HG03575 (cell line): ENCODE data around the gene TPP2.

Experiments
- ATAC-seq: cut with Tn5 transposase; IDR thresholded peaks from one replicate; pipeline ENCODE4 v1.9.1; 2021; ENCODE audit not compliant: unreplicated experiment, insufficient number of reproducible peaks, low FRiP score; ENCODE audit errors: extremely low read depth

The TPP2 gene

DNA sequence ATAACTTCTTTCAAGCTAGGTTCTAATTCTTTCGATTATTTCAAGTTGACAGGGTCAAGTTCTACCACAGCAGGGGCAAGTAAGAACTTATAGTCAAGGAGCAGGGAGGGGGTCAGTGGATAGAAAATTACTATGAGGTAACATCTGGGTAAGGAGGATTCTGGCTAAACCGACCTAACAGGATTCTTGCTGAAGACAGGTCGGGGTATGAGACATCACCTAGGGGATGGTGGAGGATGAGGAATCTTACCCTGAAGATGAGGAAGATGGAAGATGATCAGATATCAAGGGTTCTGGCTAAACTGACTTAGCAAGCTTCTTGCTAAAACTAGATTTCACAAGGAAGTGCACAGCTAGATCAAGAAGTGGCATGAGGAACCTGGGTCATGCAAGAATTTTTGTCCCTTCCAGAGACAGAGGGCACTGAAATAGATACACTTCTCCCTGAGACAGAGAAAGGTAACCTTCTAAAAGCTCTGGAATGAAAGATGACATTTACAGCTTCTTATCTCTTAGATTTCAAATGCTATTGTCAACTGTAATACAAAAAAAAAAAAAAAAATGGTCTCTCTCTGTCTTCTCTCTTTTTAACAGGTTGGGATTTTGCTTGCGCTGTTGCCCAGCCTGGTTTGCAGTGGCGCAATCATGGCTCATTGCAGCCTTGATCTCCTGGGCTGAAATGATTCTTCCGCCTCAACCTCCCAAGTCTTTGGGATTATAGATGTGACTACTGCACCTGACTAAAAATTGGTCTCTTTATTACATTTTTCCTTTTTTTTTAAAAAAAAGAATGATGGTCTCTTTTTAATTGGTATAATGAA lies 107.7 kb downstream of the TPP2 start:
- no peak for ATAC-seq

DNA sequence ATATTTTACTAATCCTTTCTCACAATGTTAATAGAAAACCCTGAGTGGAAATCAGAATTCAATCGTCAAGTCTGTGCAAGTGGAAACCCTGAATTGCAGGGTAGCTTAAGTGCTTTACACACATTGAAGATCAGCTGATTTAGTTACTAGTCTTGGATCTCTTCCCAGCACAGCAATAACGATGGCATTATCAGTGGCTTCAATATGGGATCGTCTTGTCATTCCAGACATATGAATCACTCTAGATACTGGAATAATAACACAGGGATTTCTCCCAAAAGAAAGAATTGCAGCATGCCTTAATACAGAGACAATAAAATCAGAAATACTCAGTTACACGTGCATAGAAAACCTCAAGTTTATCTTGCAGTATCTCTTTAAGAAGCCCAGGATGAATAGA lies 110.7 kb downstream of the TPP2 start:
- ATAC-seq = no peak

GRCh38 chr13:102708211-102708610 lies 111.4 kb downstream of the TPP2 start:
- no peak for ATAC-seq

- ATAC-seq = no peak
Measured at GRCh38 chr13:102708991-102709390, 112.2 kb downstream of the TPP2 start.

DNA sequence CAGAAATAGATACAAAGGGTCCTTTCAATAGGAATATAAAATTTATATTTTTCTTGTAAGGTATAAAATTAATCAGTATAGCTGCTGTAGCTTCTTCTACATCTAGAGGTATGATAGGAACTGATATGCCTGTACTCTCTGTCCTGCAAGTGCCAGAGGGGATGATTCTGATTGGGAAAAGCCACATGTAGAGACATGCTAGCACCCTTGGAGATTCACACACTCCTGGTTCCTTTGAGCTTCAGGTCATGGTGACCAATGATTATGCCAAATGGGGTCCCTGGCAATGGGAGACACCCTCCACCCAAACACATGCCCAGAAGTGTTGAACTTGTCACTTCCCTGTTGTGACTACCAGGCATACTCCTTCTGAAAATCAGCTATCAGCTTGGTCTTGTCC lies 112.8 kb downstream of the TPP2 start:
- no peak for ATAC-seq

DNA sequence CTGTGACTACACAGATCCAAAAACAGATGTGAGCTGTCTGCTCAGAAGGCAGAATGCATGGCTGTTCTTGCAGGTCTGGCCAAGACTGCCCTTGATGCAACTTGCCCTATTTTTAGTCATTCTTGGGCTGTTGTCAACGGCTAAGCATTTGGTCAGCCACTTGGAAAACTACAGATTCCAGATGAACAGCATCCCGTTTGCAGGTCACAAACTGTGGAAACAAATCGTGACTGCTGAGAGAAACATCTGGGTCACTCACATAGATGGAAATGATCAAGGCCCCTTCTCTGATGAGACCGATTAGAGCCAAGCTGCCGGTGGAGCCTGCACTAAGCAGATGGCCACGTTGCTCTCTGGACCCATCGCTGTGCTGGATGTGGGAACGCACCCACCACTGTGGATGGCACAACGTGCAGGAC lies 113.5 kb downstream of the TPP2 start:
- ATAC-seq = no peak

DNA sequence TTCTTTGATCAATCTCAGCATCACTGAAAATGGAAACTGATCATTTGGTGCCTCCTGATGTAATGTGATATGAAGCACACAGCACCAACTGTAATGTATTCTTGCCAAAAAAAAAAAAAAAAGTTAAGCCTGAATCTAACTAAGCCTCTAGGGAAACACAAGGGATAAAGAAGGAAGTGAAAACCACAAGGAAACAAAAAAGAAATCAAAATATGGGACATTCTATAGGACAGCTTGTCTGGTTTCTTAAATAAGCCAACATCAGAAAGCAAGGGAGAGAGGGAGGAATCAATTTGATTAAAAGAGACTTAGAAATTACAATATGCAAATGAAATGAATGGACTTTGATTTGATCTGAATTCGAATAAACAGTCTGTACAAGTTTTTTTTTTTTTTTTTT lies 118.7 kb downstream of the TPP2 start:
- ATAC-seq = no peak

DNA sequence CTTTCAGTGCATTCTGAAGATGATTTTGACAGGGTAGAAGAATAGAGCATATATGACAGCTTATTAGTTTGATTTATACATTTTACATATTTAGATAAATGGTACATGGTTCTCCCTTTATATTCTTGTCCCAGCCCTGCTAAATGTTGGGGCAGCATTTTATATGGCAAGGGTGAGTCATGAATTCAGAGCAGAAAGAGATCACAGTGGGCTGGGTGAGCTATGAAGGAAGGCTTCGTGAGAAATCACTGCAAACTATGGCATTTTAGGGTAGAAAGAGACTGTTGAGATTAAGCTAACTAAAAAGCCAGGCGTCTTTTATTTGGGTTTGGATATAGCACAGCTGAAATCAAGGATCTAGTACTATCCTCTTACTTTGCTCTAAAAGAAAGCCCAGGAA lies 122.0 kb downstream of the TPP2 start:
- ATAC-seq = no peak

- no peak for ATAC-seq
Measured at GRCh38 chr13:102721800-102722231, 125.0 kb downstream of the TPP2 start.

GRCh38 chr13:102724923-102725322 lies 128.1 kb downstream of the TPP2 start:
- ATAC-seq = no peak

DNA sequence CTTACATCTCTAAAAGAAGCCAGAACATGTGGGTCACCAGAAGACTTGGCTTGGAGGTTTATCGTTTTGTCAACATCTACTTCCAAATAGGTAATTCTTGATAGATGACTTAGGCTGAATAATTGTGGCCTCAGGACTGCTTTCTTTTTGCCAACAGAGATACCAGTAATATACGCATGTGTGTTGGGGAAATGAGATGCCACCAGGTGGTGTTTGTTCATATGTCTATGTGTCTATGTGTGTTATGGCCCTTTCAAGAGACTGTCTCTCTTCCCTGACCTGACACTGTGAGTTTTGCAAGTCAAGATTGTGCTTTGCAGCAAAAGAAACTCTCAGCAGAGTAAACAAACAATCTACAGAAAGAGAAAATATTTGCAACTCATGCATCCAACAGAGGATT lies 129.6 kb downstream of the TPP2 start:
- ATAC-seq = no peak
